ENCODE results near the gene SNX20. TPM values are rescaled to one million over a fixed set of nuclear protein-coding genes. Genes with fewer than 3 reads are reported as not detected.

The SNX20 gene
- total and polyA plus RNA-seq, 2 donors (not counting 3 experiments of a cell fraction or from before 2014, with no cell fraction given) = not detected

DNA sequence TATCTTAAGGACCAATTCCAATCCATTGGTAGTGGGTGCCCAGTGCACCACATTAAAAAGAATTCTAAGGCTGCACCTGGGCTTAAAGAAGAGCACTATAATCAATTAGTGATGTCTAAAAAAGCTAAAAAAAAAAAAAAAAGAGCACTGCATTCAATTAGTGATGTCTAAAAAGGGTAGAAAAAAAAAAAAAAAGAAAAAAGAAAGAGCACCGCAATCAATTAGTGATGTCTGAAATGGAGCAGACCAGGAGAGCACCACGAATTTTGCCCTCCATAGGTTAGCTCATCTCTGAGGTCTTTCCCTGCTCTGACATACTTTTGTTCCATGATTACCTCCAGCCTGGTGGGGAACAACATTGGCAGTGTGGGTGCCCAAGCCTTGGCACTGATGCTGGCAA lies 41.8 kb upstream of the SNX20 start:
- CTCF ChIA-PET = no interaction called here
- Histone ChIP-seq H2AFZ (ENCODE audit: low read depth, low read length) (no peak overlapping the region), H3K9me1 (replicated peaks; ENCODE audit: control insufficient read depth, extremely low read depth, insufficient read depth, low read length) (no peaks in the 10 kb centered on the region), H4K20me1 (replicated peaks; ENCODE audit: control insufficient read depth, extremely low read depth, insufficient read depth, low read length) (no peaks in the 10 kb centered on the region), H3K9me3 (replicated peaks; ENCODE audit: control insufficient read depth, insufficient read depth, low read length) (no peaks in the 10 kb centered on the region), H3K36me3 (ENCODE audit: control insufficient read depth in 2 of 2, extremely low read depth in 1 of 2, insufficient read depth in 2 of 2, low read length in 2 of 2) (no peaks in the 10 kb centered on the region), H3K4me1 (ENCODE audit: control insufficient read depth, extremely low read depth, insufficient read depth, low read length) (no peaks in the 10 kb centered on the region), H3K9ac (replicated peaks; ENCODE audit: extremely low read depth, insufficient read depth, low read length) (no peak overlapping the region), H3K4me2 (ENCODE audit: insufficient read depth, low read length) (no peak overlapping the region), H3K27ac (ENCODE audit: insufficient read depth, low read depth, low read length) (no peak overlapping the region), H3K4me3 (replicated peaks in 1 of 3; ENCODE audit: insufficient read depth in 1 of 3, low read depth in 1 of 3, low read length in 3 of 3) (no peak overlapping the region), H3K79me2 (ENCODE audit: control insufficient read depth, insufficient read depth, low read length) (no peaks in the 10 kb centered on the region), H3K27me3 (ENCODE audit: control insufficient read depth in 2 of 2, insufficient read depth in 2 of 2, low read length in 2 of 2) (no peaks in the 10 kb centered on the region)
- TF ChIP-seq FOS (IDR thresholded peaks at IDR 0.05; ENCODE audit: borderline replicate concordance, insufficient read depth, low read length) = no peak
- TF ChIP-seq POLR2AphosphoS5 (IDR thresholded peaks at IDR 0.05; ENCODE audit: insufficient read depth, low read depth, low read length) = no peak
- TF ChIP-seq JUN (IDR thresholded peaks at IDR 0.05; ENCODE audit: borderline replicate concordance, insufficient read depth, insufficient read length, low read depth) = no peak
- no peak for TF ChIP-seq MYC (IDR thresholded peaks at IDR 0.05; ENCODE audit: low read depth, low read length)
- TF ChIP-seq, protein P1, sequence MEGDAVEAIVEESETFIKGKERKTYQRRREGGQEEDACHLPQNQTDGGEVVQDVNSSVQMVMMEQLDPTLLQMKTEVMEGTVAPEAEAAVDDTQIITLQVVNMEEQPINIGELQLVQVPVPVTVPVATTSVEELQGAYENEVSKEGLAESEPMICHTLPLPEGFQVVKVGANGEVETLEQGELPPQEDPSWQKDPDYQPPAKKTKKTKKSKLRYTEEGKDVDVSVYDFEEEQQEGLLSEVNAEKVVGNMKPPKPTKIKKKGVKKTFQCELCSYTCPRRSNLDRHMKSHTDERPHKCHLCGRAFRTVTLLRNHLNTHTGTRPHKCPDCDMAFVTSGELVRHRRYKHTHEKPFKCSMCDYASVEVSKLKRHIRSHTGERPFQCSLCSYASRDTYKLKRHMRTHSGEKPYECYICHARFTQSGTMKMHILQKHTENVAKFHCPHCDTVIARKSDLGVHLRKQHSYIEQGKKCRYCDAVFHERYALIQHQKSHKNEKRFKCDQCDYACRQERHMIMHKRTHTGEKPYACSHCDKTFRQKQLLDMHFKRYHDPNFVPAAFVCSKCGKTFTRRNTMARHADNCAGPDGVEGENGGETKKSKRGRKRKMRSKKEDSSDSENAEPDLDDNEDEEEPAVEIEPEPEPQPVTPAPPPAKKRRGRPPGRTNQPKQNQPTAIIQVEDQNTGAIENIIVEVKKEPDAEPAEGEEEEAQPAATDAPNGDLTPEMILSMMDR (IDR thresholded peaks at IDR 0.05; ENCODE audit: extremely low read depth in 1 of 2, insufficient read depth in 1 of 2, low read depth in 1 of 2, low read length in 2 of 2) = no peak
- TF ChIP-seq POLR2A (IDR thresholded peaks at IDR 0.05; ENCODE audit: low read depth, low read length) = no peak
- no peak for TF ChIP-seq EZH2 (IDR thresholded peaks at IDR 0.05; ENCODE audit: borderline replicate concordance, low read depth, low read length, severe bottlenecking)
- TF ChIP-seq, protein P2, sequence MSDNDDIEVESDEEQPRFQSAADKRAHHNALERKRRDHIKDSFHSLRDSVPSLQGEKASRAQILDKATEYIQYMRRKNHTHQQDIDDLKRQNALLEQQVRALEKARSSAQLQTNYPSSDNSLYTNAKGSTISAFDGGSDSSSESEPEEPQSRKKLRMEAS (IDR thresholded peaks at IDR 0.05; ENCODE audit: insufficient read depth, insufficient read length) = no peak
- no TSS peak for BruUV-seq (replicated peaks)
- DNase-seq (ENCODE audit: low read depth, low spot score) = no peak
- POLR2A ChIA-PET = no interaction called here
- intact Hi-C loops (cut with micrococcal nuclease) (no loop called here), dilution Hi-C loops (cut with MboI; ENCODE audit: extremely low pct_ligation_motif_present, low sequenced_read_pairs) (no loop called here)
- no peak for FAIRE-seq
